SK-N-SH (cell line): ENCODE data around the gene ZMIZ1. TPM values are rescaled to one million over a fixed set of nuclear protein-coding genes. Genes with fewer than 3 reads are reported as not detected.

Experiments used
- CTCF ChIA-PET: fragments of 300-600, 350-600 bp; formaldehyde crosslinking; extraction: SDS; loops from one replicate; lab custom pipeline; 2021; lab: Yijun Ruan, JAX
- POLR2A ChIA-PET: fragments of 350-600 bp; sonication (Branson Sonifier 250); formaldehyde crosslinking; extraction: SDS; loops from one replicate; lab custom pipeline; 2020; ENCODE audit warnings: antibody characterized with exemption, inconsistent platforms; lab: Yijun Ruan, JAX
- DNase-seq: peaks from one replicate; pipeline ENCODE4 v3.0.0; 2012
- H2AFZ ChIP-seq: fragments of 200-600 bp; sonication (generic); 2 replicates; pipeline ENCODE4 v1.8.1; 2016; ENCODE audit warnings: antibody characterized with exemption, mild to moderate bottlenecking, low read depth
- H3F3A ChIP-seq: fragments of 200-600 bp; sonication (generic); replicated peaks from 2 replicates; pipeline ENCODE3; 2016; ENCODE audit warnings: antibody characterized with exemption, mild to moderate bottlenecking; ENCODE audit not compliant: insufficient read depth
- H3K27ac ChIP-seq, 2 experiments: fragments of 200-500 bp in 1 of 2; fragments of 200-600 bp in 1 of 2; sonication (Bioruptor generic) in 1 of 2; sonication (generic), shearing (Covaris generic) in 1 of 2; 2 replicates each; pipeline versions ENCODE4 v1.5.1 to v1.6.1; 2014 to 2016; ENCODE audit warnings: low read depth in 2 of 2, inconsistent platforms in 1 of 2, low read length in 1 of 2, mild to moderate bottlenecking in 1 of 2, mixed read lengths in 1 of 2
- H3K27me3 ChIP-seq: fragments of 200-600 bp; sonication (generic), shearing (Covaris generic); 2 replicates; pipeline ENCODE4 v1.6.1; 2016; ENCODE audit warnings: mixed run types; ENCODE audit not compliant: insufficient read depth
- H3K36me3 ChIP-seq, 2 experiments: fragments of 200-500 bp in 1 of 2; fragments of 200-600 bp in 1 of 2; sonication (Bioruptor generic) in 1 of 2; sonication (generic) in 1 of 2; replicated peaks in 1 of 2; 2 replicates each; pipeline versions ENCODE3 to v1.5.1; 2014 to 2016; ENCODE audit warnings: low read length in 1 of 2, mild to moderate bottlenecking in 1 of 2; ENCODE audit not compliant: insufficient read depth in 2 of 2, control insufficient read depth in 1 of 2
- H3K4me1 ChIP-seq, 2 experiments: fragments of 200-500 bp in 1 of 2; fragments of 200-600 bp in 1 of 2; sonication (Bioruptor generic) in 1 of 2; sonication (generic), shearing (Covaris generic) in 1 of 2; 2 replicates each; pipeline versions ENCODE4 v1.5.1 to v1.6.1; 2014 to 2016; ENCODE audit warnings: low read depth in 1 of 2, low read length in 1 of 2, mixed run types in 1 of 2; ENCODE audit not compliant: insufficient read depth in 2 of 2, control insufficient read depth in 1 of 2
- H3K4me2 ChIP-seq: fragments of 200-600 bp; sonication (generic), shearing (Covaris generic); 2 replicates; pipeline ENCODE4 v1.6.1; 2017; ENCODE audit warnings: mixed run types
- H3K4me3 ChIP-seq, 2 experiments: fragments of 200-500 bp in 1 of 2; fragments of 200-600 bp in 1 of 2; sonication (Bioruptor generic) in 1 of 2; sonication (generic), shearing (Covaris generic) in 1 of 2; 2 replicates each; pipeline versions ENCODE4 v1.5.1 to v1.8.1; 2014 to 2016; ENCODE audit warnings: low read depth in 2 of 2, inconsistent platforms in 1 of 2, low read length in 1 of 2, mild to moderate bottlenecking in 1 of 2, mixed read lengths in 1 of 2, moderate library complexity in 1 of 2
- H3K79me2 ChIP-seq: fragments of 200-600 bp; sonication (generic); 2 replicates; pipeline ENCODE4 v1.8.1; 2017; ENCODE audit warnings: mild to moderate bottlenecking; ENCODE audit not compliant: insufficient read depth
- H3K9ac ChIP-seq: fragments of 200-600 bp; sonication (generic); 2 replicates; pipeline ENCODE4 v1.6.1; 2017; ENCODE audit warnings: mixed run types
- H3K9me2 ChIP-seq: fragments of 200-600 bp; sonication (generic); 2 replicates; pipeline ENCODE4 v1.6.1; 2017; ENCODE audit warnings: mixed run types
- H3K9me3 ChIP-seq: fragments of 200-600 bp; sonication (generic); 2 replicates; pipeline ENCODE4 v1.6.1; 2017; ENCODE audit warnings: mixed run types, mild to moderate bottlenecking, moderate library complexity
- H4K20me1 ChIP-seq: fragments of 200-600 bp; sonication (generic); 2 replicates; pipeline ENCODE4 v1.6.1; 2017; ENCODE audit warnings: mild to moderate bottlenecking, mixed run types; ENCODE audit not compliant: insufficient read depth
- ELF1 ChIP-seq: IDR thresholded peaks from 2 replicates; pipeline ENCODE4 v1.4.0; 2012
- FOSL2 ChIP-seq: IDR thresholded peaks from 2 replicates; pipeline ENCODE4 v1.4.0; 2012; ENCODE audit warnings: low read depth, mild to moderate bottlenecking, moderate library complexity, borderline replicate concordance
- FOXJ3 ChIP-seq: sonication (generic); formaldehyde crosslinking; IDR thresholded peaks from 2 replicates; pipeline ENCODE4 v1.5.1; 2020; ENCODE audit warnings: mild to moderate bottlenecking, missing genetic modification reagents
- FOXM1 ChIP-seq: IDR thresholded peaks from 2 replicates; pipeline ENCODE4 v1.4.0; 2012; ENCODE audit warnings: low read depth, mild to moderate bottlenecking
- GABPA ChIP-seq: IDR thresholded peaks from 2 replicates; pipeline ENCODE4 v1.4.0; 2012; ENCODE audit warnings: low read depth, mild to moderate bottlenecking
- IRF3 ChIP-seq: fragments of 150-350 bp; IDR thresholded peaks from 2 replicates; pipeline ENCODE4 v1.6.1; 2016; ENCODE audit warnings: mild to moderate bottlenecking, low read depth, low read length
- MAX ChIP-seq: IDR thresholded peaks from 2 replicates; pipeline ENCODE4 v1.4.0; 2012; ENCODE audit warnings: low read depth
- MXI1 ChIP-seq: IDR thresholded peaks from 2 replicates; pipeline ENCODE4 v1.6.1; 2012; ENCODE audit warnings: mild to moderate bottlenecking, low read depth, low read length, improper control_type of control experiment
- NFIC ChIP-seq: IDR thresholded peaks from 2 replicates; pipeline ENCODE4 v1.4.0; 2012; ENCODE audit warnings: borderline replicate concordance
- NRF1 ChIP-seq: IDR thresholded peaks from 2 replicates; pipeline ENCODE4 v1.6.1; 2012; ENCODE audit warnings: low read depth, mild to moderate bottlenecking, low read length
- PBX3 ChIP-seq: IDR thresholded peaks from 2 replicates; pipeline ENCODE4; 2012
- POLR2AphosphoS5 ChIP-seq: IDR thresholded peaks from 2 replicates; pipeline ENCODE4 v1.6.1; 2012; ENCODE audit warnings: low read depth, low read length
- RAD21 ChIP-seq: IDR thresholded peaks from 2 replicates; pipeline ENCODE4 v1.6.1; 2012; ENCODE audit warnings: mild to moderate bottlenecking, low read length
- RCOR1 ChIP-seq: fragments of 150-350 bp; IDR thresholded peaks from 2 replicates; pipeline ENCODE4 v1.6.1; 2017; ENCODE audit warnings: antibody characterized with exemption, low read length
- RFX5 ChIP-seq: IDR thresholded peaks from 2 replicates; pipeline ENCODE4 v1.6.1; 2012; ENCODE audit warnings: mild to moderate bottlenecking, improper control_type of control experiment, low read length
- RXRA ChIP-seq: IDR thresholded peaks from 2 replicates; pipeline ENCODE4 v1.4.0; 2012; ENCODE audit warnings: low read depth, mild to moderate bottlenecking, borderline replicate concordance
- SIN3A ChIP-seq: IDR thresholded peaks from 2 replicates; pipeline ENCODE4 v1.6.1; 2012; ENCODE audit warnings: low read depth, mild to moderate bottlenecking, low read length, moderate library complexity, borderline replicate concordance
- SMC3 ChIP-seq: IDR thresholded peaks from 2 replicates; pipeline ENCODE4 v1.6.1; 2012; ENCODE audit warnings: low read depth, low read length, improper control_type of control experiment
- TAF1 ChIP-seq: IDR thresholded peaks from 2 replicates; pipeline ENCODE4 v1.6.1; 2012; ENCODE audit warnings: low read depth, mild to moderate bottlenecking, low read length, moderate library complexity, borderline replicate concordance
- TCF12 ChIP-seq: IDR thresholded peaks from 2 replicates; pipeline ENCODE4 v1.4.0; 2012
- TEAD4 ChIP-seq: IDR thresholded peaks from 2 replicates; pipeline ENCODE4 v1.4.0; 2012; ENCODE audit warnings: mild to moderate bottlenecking, borderline replicate concordance; ENCODE audit not compliant: insufficient read depth
- YY1 ChIP-seq: IDR thresholded peaks from 2 replicates; pipeline ENCODE4 v1.4.0; 2012; ENCODE audit warnings: low read depth, mild to moderate bottlenecking
- ZBTB33 ChIP-seq: IDR thresholded peaks from 2 replicates; pipeline ENCODE4 v1.4.0; 2012; ENCODE audit warnings: low read depth, borderline replicate concordance
- WGBS: methylation state at CpG from one replicate; pipeline ENCODE4 v1.1.6; 2017; ENCODE audit warnings: low lambda C conversion rate; 5-methylcytosine and 5-hydroxymethylcytosine counted together
- polyA plus RNA-seq, 3 experiments: library from polyadenylated mRNA; depleted of rRNA; stranded (reverse); fragments of >200 nt; gene quantifications; 2 replicates each; pipeline ENCODE4 v1.2.3, GENCODE V29; 2012

ZMIZ1 gene
- polyA plus RNA-seq, 1 of the 3 experiments (the other 2 are of a cell fraction) = 23.5 TPM

GRCh38 chr10:79318369-79318768 is 249.6 kb downstream of the ZMIZ1 start:
- no peaks in the 10 kb centered on the region for H3K79me2 ChIP-seq
- H3K4me1 ChIP-seq = peaks cover 40 to 49% of the 10 kb centered on the region in 2 experiments; a peak in 3 of 4 replicates
- H3K4me2 ChIP-seq = peak overlapping the region; percentile 47
- no peak overlapping the region for H3K4me3 ChIP-seq
- peaks cover 0 to 20% of the 10 kb centered on the region in 2 experiments for H3K36me3 ChIP-seq
- 99% methylated on average over 5 of the region's 5 CpGs for WGBS
- TF ChIP-seq FOXJ3 (CRISPR knock-in tag) (no peak), ZBTB33 (no peak), POLR2AphosphoS5 (no peak), FOXM1 (no peak), SIN3A (no peak), GABPA (no peak), RXRA (no peak), FOSL2 (no peak), RCOR1 (no peak), MXI1 (no peak), TCF12 (no peak), MAX (no peak), TAF1 (no peak), SMC3 (no peak), RFX5 (no peak), TEAD4 (no peak), RAD21 (no peak), NFIC (no peak)
- no peaks in the 10 kb centered on the region for H4K20me1 ChIP-seq
- no peaks in the 10 kb centered on the region for H3K27me3 ChIP-seq
- no peaks in the 10 kb centered on the region for H3K9me2 ChIP-seq
- H3K9ac ChIP-seq = peak overlapping the region; percentile 40; the same call in 1 of the 2 replicates
- DNase-seq = no peak
- H3K9me3 ChIP-seq = no peaks in the 10 kb centered on the region
- ChIA-PET POLR2A (no interaction called here), CTCF (interaction anchor here (2.2 kb wide), 1 partner anchor 24 kb away, joined by 7 read pairs; no protein-coding TSS in a partner anchor)
- peak overlapping the region; percentile 62 to 85 for H3K27ac ChIP-seq
- H3F3A ChIP-seq = peaks cover 51% of the 10 kb centered on the region
- no peak overlapping the region for H2AFZ ChIP-seq

GRCh38 chr10:79319115-79319771 is 250.5 kb downstream of the ZMIZ1 start:
- CTCF ChIA-PET = interaction anchor here (2.2 kb wide), 1 partner anchor 23 kb away, joined by 7 read pairs; no protein-coding TSS in a partner anchor
- no peak overlapping the region for H3K9ac ChIP-seq
- no peak overlapping the region for H2AFZ ChIP-seq
- H3K4me1 ChIP-seq = peaks cover 42 to 43% of the 10 kb centered on the region in 2 experiments; a peak in 3 of 4 replicates
- H3K79me2 ChIP-seq = no peaks in the 10 kb centered on the region
- POLR2A ChIA-PET = no interaction called here
- no peaks in the 10 kb centered on the region for H4K20me1 ChIP-seq
- no peaks in the 10 kb centered on the region for H3K9me3 ChIP-seq
- H3K36me3 ChIP-seq = peaks cover 0 to 14% of the 10 kb centered on the region in 2 experiments
- no peaks in the 10 kb centered on the region for H3K27me3 ChIP-seq
- H3K9me2 ChIP-seq = no peaks in the 10 kb centered on the region
- H3K27ac ChIP-seq = no peak overlapping the region
- H3F3A ChIP-seq = peaks cover 43% of the 10 kb centered on the region
- no peak overlapping the region for H3K4me3 ChIP-seq
- WGBS = 90% methylated on average over 11 of the region's 11 CpGs
- DNase-seq = no peak
- no peak overlapping the region for H3K4me2 ChIP-seq
- TF ChIP-seq NRF1 (no peak), PBX3 (no peak), TAF1 (no peak), SMC3 (no peak), YY1 (no peak), ZBTB33 (no peak), MXI1 (no peak), FOXM1 (no peak), ELF1 (no peak), POLR2AphosphoS5 (no peak), IRF3 (no peak)
